Esophagus (tissue), 2 donors: ENCODE results near the gene LSM14A. TPM values are rescaled to one million over a fixed set of nuclear protein-coding genes. Genes with fewer than 3 reads are reported as not detected.
"Not testable (repeated sequence)": the region's sequence is repeated elsewhere in the genome, so short reads cannot be mapped to it uniquely, and the experiment has no call there.

Experiments
- H3K27ac ChIP-seq, 2 donors: one replicate each; pipeline ENCODE4 v1.5.1; 2013; ENCODE audit warnings: low read depth in 2 of 2, mild to moderate bottlenecking in 2 of 2, inconsistent platforms in 1 of 2, low read length in 1 of 2, moderate library complexity in 1 of 2
- H3K27me3 ChIP-seq, 2 donors: one replicate each; pipeline ENCODE4 v1.6.1; 2013; ENCODE audit warnings: low read length in 2 of 2, control low read depth in 1 of 2, mild to moderate bottlenecking in 1 of 2; ENCODE audit not compliant: insufficient read depth in 2 of 2, control insufficient read depth in 1 of 2
- H3K36me3 ChIP-seq, 2 donors: one replicate each; pipeline ENCODE4 v1.6.1; 2013; ENCODE audit warnings: low read length in 1 of 2; ENCODE audit not compliant: control insufficient read depth in 2 of 2, insufficient read depth in 2 of 2
- H3K4me1 ChIP-seq, 2 donors: one replicate each; pipeline ENCODE4 v1.6.1; 2013; ENCODE audit warnings: low read length in 1 of 2; ENCODE audit not compliant: control insufficient read depth in 2 of 2, insufficient read depth in 2 of 2
- H3K4me3 ChIP-seq, 2 donors: one replicate each; pipeline ENCODE4 v1.5.1; 2013; ENCODE audit warnings: low read length in 2 of 2, mild to moderate bottlenecking in 2 of 2, low read depth in 1 of 2, moderate library complexity in 1 of 2
- H3K9me3 ChIP-seq, 2 donors: one replicate each; pipeline ENCODE4 v1.6.1; 2013; ENCODE audit warnings: mild to moderate bottlenecking in 2 of 2, low read depth in 1 of 2, low read length in 1 of 2, moderate library complexity in 1 of 2; ENCODE audit not compliant: control insufficient read depth in 2 of 2, insufficient read depth in 1 of 2
- WGBS, 2 donors: extraction: QIAGEN DNeasy Blood & Tissue Kit; methylation state at CpG; one replicate each; pipeline ENCODE4 v1.1.7; 2013; 5-methylcytosine and 5-hydroxymethylcytosine counted together
- polyA plus RNA-seq, 2 donors: library from polyadenylated mRNA; stranded (reverse); fragments of 200-250 nt; gene quantifications; one replicate each; pipeline ENCODE4 v1.2.3, GENCODE V29; 2013
- donor health status: healthy with polysubstance abuse.
- donor health status: Bipolar disorder and iron deficiency.

LSM14A gene
- polyA plus RNA-seq, result 10 to 100 TPM; 31.4 to 57.2 TPM

DNA sequence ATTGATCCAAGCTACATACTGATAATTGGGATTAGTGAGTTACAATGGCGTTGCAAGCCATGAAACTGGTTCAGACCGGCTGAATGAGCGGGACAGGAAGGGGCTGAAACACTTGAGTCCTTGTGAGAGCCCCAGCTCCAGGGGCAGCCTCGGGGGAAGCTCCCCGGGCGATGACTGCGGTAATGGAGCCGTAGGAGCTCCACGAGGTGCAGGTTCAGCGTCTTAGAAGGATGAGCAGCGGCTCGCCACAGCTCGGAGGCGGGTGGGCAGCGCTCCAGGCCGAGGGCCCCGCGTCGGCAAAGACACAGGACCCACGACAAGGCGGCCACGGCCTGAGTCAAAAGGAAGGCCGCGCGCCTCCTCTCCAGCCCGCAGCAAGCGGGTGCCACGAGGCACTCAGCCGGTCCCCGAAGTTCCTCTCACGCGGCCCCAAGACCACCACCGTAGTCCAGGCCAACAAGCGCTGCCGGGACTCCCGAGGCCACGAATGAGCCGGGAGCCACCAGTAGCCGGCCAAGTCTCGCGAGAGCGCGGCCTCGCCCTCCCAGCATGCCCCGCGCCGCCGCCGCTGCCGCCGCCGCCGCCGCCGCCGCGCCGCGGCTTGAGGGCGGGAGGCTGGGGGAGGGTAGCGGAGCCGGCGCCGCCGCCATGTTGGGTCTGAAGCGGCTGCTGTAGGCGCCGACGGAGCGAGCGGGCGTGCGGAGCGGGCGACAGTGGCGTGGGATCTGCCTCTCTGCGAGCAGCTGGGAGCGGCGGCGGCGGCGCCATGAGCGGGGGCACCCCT lies at the start of gene LSM14A:
TSS of gene LSM14A (plus strand) at position 628 of the 784 bp plus-strand sequence. CDS start at position 767, 139 bp downstream.
- Histone ChIP-seq H3K9me3 (no peaks in the 10 kb centered on the region), H3K36me3 (no peaks in the 10 kb centered on the region), H3K4me3 (peak within 1 kb of the TSS; percentile 92 to 100), H3K4me1 (peaks cover 0 to 5% of the 10 kb centered on the region in 2 donors), H3K27ac (peak within 1 kb of the TSS; percentile 96 to 100), H3K27me3 (no peaks in the 10 kb centered on the region)
- WGBS, 2 donors, result 0 to 1% methylated on average over 83 of the region's 83 CpGs

DNA sequence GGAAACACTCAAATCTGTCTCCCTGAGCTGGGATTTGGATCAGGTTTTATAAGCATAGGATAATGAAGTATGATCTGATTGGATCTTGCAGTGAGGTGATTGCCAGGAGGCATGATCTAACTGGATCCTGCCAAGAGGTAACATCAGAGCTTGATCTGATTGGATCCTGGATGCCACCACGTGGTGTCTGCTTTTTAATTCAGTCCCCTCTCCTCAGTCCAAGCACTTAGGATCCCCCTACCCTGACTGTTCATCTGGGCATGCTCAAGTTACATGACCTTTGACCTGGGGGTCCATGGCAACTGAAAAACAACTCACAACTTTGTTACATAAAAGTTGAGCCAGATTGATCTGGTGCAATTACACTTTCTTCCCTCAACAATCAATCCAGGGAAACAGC lies 47.5 kb upstream of the LSM14A start:
- no peaks in the 10 kb centered on the region for H3K4me1 ChIP-seq
- 2 to 6% methylated on average over 1 of the region's 1 CpG for WGBS, 2 donors
- H3K27ac ChIP-seq, result no peak overlapping the region
- no peaks in the 10 kb centered on the region for H3K27me3 ChIP-seq
- no peak overlapping the region for H3K4me3 ChIP-seq
- H3K9me3 ChIP-seq, result no peaks in the 10 kb centered on the region
- no peaks in the 10 kb centered on the region for H3K36me3 ChIP-seq

DNA sequence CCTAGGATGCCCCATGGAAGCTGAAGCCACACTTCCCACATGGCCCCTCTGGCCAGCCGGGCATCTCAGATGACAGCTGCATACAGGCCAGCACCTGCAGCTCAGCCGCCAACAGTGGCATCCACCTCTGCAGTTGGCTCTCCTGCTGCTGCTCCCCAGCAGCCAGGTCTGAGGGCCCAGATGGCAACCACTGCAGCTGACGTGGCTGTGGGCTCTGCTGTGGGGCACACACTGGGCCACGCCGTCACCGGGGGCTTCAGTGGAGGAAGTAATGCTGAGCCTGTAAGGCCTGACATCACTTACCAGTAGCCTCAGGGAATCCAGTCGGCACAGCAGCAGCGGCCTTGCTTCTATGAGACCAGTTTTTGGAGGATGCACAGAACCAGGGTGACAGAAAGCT lies 45.3 kb upstream of the LSM14A start:
- Histone ChIP-seq H3K36me3 (no peaks in the 10 kb centered on the region), H3K4me1 (no peaks in the 10 kb centered on the region), H3K4me3 (no peak overlapping the region), H3K9me3 (no peaks in the 10 kb centered on the region), H3K27ac (no peak overlapping the region), H3K27me3 (no peaks in the 10 kb centered on the region)
- WGBS, 2 donors, result 84 to 86% methylated on average over 8 of the region's 8 CpGs

GRCh38 chr19:34127684-34128189 lies 44.6 kb upstream of the LSM14A start:
- 83 to 84% methylated on average over 6 of the region's 6 CpGs for WGBS, 2 donors
- H3K4me1 ChIP-seq, result no peaks in the 10 kb centered on the region
- H3K4me3 ChIP-seq, result no peak overlapping the region
- H3K27ac ChIP-seq, result no peak overlapping the region
- H3K36me3 ChIP-seq, result no peaks in the 10 kb centered on the region
- no peaks in the 10 kb centered on the region for H3K9me3 ChIP-seq
- H3K27me3 ChIP-seq, result no peaks in the 10 kb centered on the region

DNA sequence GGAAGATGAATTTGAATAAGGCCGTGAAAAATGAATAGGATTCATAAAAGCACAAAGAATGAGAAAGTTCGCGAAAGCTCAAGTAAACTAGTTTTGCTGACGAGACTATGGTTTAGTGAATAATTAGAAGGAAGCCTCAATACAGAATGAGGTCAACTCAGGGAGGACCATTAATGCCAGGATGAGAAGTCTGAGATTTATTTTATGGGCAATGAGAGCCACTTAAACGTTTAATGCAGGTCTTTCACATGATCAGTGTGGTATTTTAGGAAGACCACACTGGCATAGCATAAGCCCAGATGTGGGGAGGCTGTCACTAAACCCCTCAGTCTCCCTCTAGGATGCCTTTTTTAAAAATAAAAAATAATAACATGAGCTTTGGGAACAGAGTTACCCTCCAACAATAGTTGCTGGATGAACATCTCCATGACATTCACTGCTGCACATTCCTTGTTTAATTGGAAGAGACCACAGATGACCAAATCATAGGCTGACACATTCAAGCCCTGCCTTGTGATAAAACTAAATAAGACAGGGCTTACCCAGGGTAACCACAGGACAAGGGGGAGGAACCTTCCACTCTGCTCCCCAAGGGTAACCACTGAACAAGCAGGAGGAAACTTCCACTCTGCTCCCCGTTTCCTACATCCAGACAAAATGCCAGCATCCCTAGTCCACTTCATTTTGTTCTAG lies 43.6 kb upstream of the LSM14A start:
- Histone ChIP-seq H3K4me3 (no peak overlapping the region), H3K9me3 (no peaks in the 10 kb centered on the region), H3K36me3 (no peaks in the 10 kb centered on the region), H3K4me1 (no peaks in the 10 kb centered on the region), H3K27me3 (no peaks in the 10 kb centered on the region), H3K27ac (no peak overlapping the region)
- 65 to 72% methylated on average over 6 of the region's 6 CpGs for WGBS, 2 donors

GRCh38 chr19:34131100-34131499 lies 41.2 kb upstream of the LSM14A start:
- Histone ChIP-seq H3K27ac (no peak overlapping the region), H3K27me3 (no peaks in the 10 kb centered on the region), H3K36me3 (no peaks in the 10 kb centered on the region), H3K9me3 (no peaks in the 10 kb centered on the region), H3K4me1 (no peaks in the 10 kb centered on the region), H3K4me3 (no peak overlapping the region)

DNA sequence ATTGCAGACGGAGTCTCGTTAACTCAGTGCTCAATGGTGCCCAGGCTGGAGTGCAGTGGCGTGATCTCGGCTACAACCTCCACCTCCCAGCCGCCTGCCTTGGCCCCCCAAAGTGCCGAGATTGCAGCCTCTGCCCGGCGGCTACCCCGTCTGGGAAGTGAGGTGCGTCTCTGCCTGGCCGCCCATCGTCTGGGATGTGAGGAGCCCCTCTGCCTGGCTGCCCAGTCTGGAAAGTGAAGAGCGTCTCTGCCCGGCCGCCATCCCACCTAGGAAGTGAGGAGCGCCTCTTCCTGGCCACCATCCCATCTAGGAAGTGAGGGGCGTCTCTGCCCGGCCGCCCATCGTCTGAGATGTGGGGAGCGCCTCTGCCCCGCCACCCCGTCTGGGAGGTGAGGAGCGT lies 40.2 kb upstream of the LSM14A start:
- H3K27ac ChIP-seq, H3K27me3 ChIP-seq, H3K36me3 ChIP-seq, H3K9me3 ChIP-seq, H3K4me1 ChIP-seq, H3K4me3 ChIP-seq: not testable (repeated sequence)
- WGBS, 2 donors, result 93% methylated on average over 16 to 24 of the region's 24 CpGs

DNA sequence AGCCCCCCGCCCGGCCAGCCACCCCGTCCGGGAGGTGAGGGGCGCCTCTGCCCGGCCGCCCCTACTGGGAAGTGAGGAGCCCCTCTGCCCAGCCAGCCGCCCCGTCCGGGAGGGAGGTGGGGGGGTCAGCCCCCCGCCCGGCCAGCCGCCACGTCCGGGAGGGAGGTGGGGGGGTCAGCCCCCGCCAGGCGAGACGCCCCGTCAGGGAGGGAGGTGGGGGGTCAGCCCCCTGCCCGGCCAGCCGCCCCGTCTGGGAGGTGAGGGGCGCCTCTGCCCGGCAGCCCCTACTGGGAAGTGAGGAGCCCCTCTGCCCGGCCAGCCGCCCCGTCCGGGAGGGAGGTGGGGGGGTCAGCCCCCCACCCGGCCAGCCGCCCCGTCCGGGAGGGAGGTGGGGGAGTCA lies 39.6 kb upstream of the LSM14A start:
- not testable (repeated sequence) for H3K27me3 ChIP-seq, H3K9me3 ChIP-seq, H3K4me3 ChIP-seq, H3K27ac ChIP-seq, H3K36me3 ChIP-seq, H3K4me1 ChIP-seq
- 86 to 91% methylated on average over 9 to 24 of the region's 32 CpGs for WGBS, 2 donors

GRCh38 chr19:34134190-34135053 lies 37.9 kb upstream of the LSM14A start:
- H3K4me1 ChIP-seq, result no peaks in the 10 kb centered on the region
- no peaks in the 10 kb centered on the region for H3K9me3 ChIP-seq
- H3K4me3 ChIP-seq, result peak overlapping the region; percentile 51 to 76
- 0% methylated on average over 63 of the region's 63 CpGs for WGBS, 2 donors
- peak overlapping the region; percentile 88 to 95 for H3K27ac ChIP-seq
- H3K36me3 ChIP-seq, result no peaks in the 10 kb centered on the region
- no peaks in the 10 kb centered on the region for H3K27me3 ChIP-seq
